ENCODE results near the gene IL20RA. TPM values are rescaled to one million over a fixed set of nuclear protein-coding genes. Genes with fewer than 3 reads are reported as not detected.

IL20RA gene
- total RNA-seq, 1 donor from 2014 or later: 9.1 TPM

DNA sequence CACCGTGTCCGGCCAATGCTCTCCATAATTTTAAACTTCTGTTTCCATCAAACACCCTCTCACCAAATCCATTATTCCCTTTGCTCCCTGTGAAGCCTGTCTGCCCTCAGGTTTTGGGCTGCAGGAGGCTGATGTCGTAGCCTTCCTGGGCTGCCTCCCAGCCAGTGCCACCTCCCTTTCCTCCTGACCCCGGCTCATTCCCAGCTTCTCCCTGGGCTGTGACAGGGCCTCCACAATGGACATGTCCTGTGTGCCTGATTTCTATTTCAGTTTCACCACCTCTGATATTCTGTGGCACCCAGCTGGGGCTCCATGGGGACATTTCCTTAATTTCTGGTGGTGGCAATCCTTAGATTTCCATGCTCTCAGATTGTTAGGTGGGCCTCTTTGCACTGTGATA lies 28.8 kb downstream of the IL20RA start:
- ATAC-seq (ENCODE audit: poor library complexity): no peak
- intact Hi-C loops (cut with DNase I): loop anchor here (10.0 kb wide), 1 partner anchor 171 kb away; no protein-coding TSS in a partner anchor

DNA sequence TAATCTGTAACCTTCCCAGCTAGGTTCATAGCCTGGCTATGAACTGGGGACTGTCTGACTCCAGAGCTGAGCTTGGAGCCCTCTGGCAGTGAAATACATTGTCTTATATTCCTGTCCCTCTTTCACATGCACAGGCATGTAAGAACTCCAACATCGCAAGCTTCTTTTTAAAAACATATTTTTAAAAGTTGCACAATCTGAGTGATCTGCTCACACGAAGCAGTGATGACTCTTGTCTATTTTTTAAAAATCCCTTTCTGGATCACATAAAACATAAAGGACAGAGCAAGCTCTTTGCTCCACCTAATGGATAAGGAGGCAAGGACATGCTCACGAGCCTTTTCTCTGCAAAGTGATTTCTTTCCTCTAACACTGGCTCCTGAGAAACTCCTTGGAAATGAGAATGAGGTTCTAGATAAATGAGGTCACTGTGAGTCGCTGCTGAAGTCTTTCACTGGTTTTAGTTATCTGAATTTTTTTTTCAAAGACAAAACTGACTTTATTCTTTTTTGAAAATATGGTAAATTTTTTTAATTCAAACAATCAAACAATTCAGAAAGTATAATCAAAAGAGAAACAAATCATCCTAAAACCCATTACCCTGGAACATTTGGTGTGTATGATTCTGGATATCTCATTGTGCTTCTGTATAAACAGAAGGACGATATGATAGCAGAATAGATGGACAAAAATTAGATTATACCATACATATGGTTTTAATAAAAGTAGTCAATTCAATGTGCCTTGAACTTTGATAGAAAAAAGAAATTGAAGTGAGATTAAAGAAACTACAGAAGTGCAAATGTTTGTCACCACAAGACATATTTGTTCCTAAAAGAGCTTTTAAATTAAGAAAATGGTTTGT lies 30.8 kb downstream of the IL20RA start:
- DNase-seq (no peak), ATAC-seq (ENCODE audit: poor library complexity) (peak; percentile 86)
- intact Hi-C loops (cut with DNase I): loop anchor here (10.0 kb wide), 1 partner anchor 169 kb away; no protein-coding TSS in a partner anchor

More for the DNA sequence above, 28.8 kb downstream of the IL20RA start:
- DNase-seq: no peak

DNA sequence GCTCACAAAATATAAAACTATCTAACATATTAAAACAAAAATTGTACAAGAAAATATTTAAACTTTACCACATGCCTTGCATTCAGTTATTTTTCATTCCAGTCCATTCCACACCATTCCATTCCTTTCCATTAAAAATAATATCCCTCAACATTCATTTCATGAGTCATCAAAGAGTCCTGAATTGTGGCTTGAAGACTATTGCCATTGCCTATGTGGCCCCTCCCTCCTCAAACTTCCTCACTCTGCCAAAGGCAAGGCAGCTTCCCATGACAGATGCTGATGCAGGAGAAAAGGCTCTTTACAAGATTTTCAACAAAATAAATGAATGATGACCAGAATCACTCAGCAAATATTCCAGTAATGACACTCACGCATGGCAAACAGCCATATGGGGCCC lies 31.7 kb downstream of the IL20RA start:
- no peak for DNase-seq
- no peak for ATAC-seq (ENCODE audit: poor library complexity)
- intact Hi-C loops (cut with DNase I): loop anchor here (10.0 kb wide), 1 partner anchor 168 kb away; no protein-coding TSS in a partner anchor

DNA sequence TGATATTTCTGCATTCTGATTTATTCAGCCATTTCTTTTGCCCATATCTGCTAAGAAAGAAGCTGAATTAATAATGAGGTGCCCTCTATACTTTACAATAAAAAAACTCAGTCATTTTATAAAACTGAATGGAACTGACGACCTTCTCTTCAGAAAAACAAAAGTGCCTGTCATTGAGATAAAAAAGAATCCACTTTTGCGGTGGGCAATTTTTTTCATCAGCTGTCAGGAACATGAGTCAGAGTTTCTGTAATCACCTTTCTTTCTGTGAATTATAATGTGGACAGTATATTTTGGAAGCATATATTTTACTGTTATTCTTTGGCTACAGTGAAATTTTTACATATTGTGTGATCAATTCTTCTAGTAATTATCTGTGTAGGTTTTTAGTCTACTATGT lies 33.4 kb downstream of the IL20RA start:
- intact Hi-C loops (cut with DNase I): loop anchor here (10.0 kb wide), 1 partner anchor 167 kb away; no protein-coding TSS in a partner anchor
- ATAC-seq (ENCODE audit: poor library complexity) (no peak), DNase-seq (no peak)

DNA sequence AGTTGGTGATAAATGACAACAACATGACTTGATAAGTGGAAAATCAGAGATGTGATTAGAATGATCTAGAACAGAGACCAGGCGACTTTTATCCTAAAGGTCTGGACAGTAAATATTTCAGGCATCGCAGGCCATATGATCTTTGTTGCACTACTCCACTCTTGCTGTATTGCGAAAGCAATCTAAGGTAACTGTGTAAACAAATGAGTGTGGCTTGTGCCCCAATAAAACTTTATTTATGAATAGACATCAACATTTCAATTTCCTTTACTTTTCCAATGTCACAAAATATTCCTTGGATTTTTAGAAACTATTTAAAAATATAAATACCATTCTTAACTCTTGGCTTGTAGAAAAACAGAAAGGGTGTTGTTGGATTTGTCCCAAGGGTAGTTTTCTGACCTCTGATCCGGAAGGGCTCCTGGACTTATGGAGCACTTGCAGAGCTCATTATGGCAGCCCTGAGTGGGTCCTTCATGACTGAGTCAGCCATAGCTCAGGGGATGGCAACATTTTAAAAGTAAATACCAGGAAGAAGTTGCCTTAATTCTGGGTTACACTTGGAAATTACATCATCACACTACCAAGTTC lies 34.5 kb downstream of the IL20RA start:
- intact Hi-C loops (cut with DNase I): loop anchor here (10.0 kb wide), 1 partner anchor 165 kb away; no protein-coding TSS in a partner anchor
- ATAC-seq (ENCODE audit: poor library complexity): no peak
- no peak for DNase-seq

DNA sequence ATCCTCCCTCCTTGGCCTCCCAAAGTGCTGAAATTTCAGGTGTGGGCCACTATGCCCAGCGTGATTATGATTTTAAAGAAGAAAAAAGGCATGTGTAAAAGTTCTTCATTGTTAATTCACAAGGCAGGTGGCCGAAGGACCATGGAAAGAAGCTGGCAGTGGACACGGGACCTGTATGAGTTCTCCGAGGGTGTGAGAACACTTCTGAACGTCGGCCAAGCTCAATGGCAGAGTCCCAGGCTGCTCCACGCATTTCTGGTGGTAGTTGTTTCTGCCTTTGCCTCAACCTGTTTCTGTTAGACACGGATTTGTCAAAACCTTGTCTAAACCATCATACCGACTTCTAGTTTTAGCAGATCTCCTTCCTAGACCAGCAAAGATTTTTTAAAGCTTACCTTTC lies 36.6 kb downstream of the IL20RA start:
- DNase-seq: peak; percentile 63
- intact Hi-C loops (cut with DNase I): no loop called here
- peak; percentile 68 for ATAC-seq (ENCODE audit: poor library complexity)

DNA sequence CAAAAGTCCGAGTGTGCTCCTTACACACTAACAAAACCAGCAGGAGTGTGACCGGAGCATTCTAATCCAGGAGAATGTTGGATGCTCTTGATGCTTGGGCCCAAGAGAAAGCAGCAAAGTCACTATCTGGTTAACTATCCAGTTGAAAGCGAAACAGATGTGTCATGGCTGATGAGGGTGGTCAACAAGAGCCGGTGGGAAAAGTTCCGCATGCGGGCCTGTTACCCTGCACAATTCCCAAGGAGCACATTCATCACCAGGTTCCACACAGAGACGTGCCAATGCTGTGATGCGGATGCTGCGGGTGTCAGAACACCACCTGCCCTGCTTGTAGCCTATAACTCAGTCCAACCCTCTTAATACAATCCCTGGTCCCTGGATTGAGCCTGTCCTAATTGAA lies 38.7 kb downstream of the IL20RA start:
- no peak for ATAC-seq (ENCODE audit: poor library complexity)
- DNase-seq: no peak
- intact Hi-C loops (cut with DNase I): no loop called here

DNA sequence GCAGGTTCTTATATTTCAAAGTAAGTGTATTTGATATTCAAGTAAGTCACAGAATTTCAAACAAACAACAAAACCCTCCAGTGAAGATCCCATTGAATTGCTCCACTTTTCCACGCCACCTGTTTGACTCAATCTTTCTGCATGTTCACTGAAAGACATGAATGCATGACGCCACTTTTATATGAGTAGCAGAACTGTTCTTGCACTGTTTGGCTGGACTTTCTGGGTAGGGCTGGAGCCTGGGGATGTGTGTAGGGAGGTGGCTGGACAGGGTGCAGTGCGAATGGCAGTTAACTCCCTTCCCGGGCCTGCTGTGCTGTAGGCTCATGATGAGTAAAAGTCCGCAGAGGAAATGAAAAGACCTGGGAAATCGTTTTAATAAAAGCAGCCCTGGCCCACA lies 39.7 kb downstream of the IL20RA start:
- intact Hi-C loops (cut with DNase I): no loop called here
- no peak for ATAC-seq (ENCODE audit: poor library complexity)
- no peak for DNase-seq

DNA sequence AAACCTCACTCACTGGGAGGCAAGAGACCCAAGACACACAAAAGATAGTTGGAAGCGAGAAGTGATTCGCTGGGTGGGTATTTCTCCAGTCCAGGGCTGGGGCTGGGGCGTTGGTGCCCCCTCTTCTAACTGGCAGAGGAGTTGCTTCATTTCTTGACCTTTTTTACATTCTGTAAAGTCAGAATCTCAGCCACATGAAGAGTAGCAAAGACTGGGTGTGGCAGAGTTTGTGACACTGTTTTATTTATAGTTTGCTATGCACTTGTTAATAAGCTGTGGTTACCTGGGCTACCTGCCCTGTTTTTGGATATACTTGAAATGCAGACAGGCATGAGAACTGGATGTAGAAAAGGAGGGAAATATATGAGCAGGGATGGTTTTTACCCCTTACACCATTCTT lies 42.3 kb downstream of the IL20RA start:
- ATAC-seq (ENCODE audit: poor library complexity) (no peak), DNase-seq (no peak)
- intact Hi-C loops (cut with DNase I): no loop called here

DNA sequence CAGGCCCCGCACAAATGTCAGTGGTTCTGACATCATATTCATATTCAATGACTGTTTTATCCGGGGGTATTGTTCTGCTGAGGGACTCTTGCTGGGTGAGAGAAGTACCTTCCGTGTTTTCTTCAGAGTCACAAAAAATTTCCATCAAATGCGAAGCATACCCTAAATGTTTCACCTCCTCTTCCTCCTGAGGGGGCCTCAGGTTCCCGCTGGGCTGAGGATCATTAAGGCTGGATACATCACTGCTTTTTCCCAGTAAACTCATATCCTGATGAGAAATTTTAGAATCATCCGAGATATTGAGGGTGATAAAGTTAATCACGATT lies 42.8 kb downstream of the IL20RA start:
- intact Hi-C loops (cut with DNase I): no loop called here
- no peak for DNase-seq
- no peak for ATAC-seq (ENCODE audit: poor library complexity)

DNA sequence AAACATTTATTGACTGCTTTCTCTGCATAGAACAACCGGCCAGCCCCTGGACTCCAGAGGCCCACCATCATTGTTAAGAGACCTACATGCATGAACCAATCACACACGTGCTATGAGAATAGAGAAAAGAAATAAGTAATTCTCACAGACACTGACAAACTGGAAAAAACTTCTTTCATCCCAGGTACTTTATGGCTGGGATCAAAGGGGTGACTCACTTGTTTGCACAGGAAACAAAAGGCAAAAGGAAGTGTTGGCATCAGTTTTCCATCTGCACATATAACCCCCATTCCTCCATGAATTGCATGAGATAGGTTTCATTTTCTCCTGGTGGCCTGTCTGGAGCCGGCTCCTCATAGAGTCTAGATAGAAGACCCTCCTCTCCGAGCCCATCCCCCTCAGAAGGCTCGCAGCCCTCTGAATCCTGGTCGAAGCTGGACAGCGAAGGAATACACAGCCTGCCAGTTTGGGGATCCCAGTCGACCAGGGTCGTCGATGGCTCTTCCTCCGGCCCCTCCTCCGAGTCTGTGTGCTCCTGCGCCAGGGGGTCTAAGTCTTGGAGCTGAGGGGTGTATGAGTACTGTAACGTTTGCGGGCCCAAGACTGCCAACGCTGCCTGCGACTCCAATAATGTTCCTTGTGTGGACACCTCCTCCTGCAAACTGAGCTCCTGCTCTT lies 43.3 kb downstream of the IL20RA start:
- intact Hi-C loops (cut with DNase I): no loop called here
- ATAC-seq (ENCODE audit: poor library complexity) (no peak), DNase-seq (no peak)

DNA sequence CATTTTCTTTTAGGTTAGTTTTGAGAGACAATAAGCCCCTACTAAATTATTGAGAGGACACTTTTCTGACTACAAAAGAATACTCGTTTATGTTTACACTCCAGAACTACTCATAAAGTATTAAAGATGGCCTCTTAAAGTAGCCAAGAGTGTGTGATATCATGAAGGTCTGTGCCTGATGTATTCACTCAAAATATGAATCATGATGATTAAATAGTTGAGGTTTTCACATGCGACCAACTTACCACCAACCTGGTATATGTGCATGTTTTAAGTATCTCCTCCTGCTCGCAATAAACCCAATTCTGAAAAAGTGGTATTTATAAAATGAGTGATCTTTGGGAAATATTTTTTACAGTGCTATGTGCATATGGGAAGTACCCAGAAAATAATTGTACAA lies 43.9 kb downstream of the IL20RA start:
- intact Hi-C loops (cut with DNase I): no loop called here
- DNase-seq (no peak), ATAC-seq (ENCODE audit: poor library complexity) (no peak)

DNA sequence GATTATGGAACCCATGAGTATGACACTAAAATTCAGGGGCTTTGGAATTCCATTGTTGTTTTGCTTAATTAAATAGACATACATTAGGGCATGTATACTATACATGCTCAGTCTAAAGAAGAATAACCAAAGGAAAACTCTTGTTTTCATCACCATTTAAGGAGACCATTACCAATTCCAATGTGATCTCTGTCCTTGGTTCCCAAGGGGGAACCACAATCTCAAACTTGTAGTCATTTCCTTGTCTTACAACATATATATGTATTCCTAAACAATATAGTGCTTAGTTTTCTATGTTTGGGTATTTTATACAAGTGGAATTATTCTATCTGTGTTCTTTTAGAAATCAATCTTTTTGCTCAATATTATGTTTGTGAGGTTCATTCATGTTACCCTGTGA lies 49.2 kb downstream of the IL20RA start:
- intact Hi-C loops (cut with DNase I): no loop called here
- DNase-seq (no peak), ATAC-seq (ENCODE audit: poor library complexity) (no peak)

DNA sequence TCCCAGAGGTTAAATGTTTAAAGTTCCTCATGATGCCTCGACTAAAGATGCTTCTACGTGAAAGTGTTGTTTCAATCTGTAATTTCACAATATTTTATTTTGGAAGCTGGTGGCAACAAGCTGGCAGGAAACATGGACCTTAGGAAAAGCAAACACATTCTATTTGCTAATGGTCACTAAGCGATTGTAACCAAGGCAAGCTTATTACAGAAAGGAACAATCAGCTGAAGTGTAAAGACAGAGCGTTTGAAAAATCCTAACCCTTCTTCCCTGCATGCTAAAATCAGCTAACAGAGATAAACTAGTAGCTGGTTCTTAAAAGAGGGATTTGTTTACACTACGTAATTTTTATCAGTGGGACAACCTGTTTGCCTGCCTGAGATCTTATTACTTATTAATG lies 50.0 kb downstream of the IL20RA start:
- no peak for DNase-seq
- ATAC-seq (ENCODE audit: poor library complexity): peak; percentile 76
- intact Hi-C loops (cut with DNase I): no loop called here

DNA sequence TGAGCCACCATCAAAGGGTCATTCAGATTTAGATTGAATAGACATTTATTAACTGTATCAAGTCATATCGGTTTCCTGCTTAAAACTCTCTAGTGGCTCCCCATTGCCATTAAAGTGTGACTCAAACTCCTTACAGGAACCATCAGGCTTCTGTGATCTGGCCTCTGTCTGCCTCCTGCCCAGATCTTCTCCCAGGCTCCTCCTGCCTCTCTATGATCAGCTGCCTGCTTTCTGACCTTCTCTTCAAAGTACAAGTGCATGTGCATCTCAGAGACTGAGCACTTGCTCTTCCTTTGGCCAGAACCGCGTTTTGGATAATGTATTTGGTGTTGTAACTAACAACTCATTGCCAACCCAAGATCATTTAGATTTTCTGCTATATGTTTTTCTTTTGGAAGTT lies 52.7 kb downstream of the IL20RA start:
- DNase-seq (no peak), ATAC-seq (ENCODE audit: poor library complexity) (no peak)
- intact Hi-C loops (cut with DNase I): no loop called here

DNA sequence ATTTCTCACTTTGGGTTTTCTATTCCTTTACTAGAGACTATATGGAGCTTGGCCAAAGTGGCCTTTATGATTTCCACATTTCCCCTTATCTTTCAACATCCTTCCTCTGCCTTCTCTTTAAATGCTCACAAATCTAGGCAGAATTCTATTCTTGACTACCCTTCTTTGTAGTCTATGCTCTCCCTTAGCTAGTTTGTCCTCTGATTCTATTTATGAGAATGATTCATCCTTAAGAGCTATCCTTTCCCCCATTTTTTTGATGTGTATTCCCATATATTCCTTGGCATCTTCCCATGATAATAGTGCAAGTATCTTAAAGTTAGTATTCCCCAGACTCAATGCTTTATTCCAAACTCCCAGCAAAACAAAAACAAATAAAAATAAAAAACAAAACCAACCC lies 53.1 kb downstream of the IL20RA start:
- DNase-seq: no peak
- no peak for ATAC-seq (ENCODE audit: poor library complexity)
- intact Hi-C loops (cut with DNase I): no loop called here

DNA sequence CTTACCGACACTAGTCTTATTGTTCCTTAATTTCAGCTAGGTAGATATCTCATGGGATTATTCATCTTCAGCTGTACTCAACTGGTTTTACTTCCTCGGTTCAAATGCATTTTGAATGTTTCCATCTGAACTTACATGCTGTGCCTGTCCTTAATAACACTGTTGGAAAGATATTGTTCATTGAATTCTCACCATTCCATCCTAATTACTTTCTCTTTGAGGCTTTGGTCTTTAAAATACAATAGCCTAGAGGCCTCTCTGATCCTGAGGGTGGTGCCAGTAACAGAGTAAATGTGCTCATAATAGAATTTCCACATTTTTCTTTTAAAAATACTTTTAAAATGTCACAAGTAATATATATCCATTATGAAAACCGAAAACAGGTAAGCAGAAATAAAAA lies 54.0 kb downstream of the IL20RA start:
- intact Hi-C loops (cut with DNase I): no loop called here
- DNase-seq (no peak), ATAC-seq (ENCODE audit: poor library complexity) (no peak)

DNA sequence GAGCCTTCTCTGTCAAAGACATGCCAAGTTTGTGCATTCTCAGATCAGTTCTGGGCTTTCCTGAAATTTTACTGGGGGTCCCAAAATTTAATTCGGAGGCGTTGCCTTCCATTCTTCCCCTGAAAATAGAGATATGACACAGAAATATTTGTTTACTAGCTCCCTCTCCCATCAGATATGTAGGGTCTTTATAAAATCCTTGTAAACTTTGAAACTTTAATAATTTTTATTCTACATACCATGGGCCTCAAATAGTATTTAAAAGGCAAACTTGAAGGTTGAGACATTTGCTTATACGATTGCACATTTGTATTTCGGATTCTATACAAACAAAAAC lies 54.6 kb downstream of the IL20RA start:
- no peak for DNase-seq

DNA sequence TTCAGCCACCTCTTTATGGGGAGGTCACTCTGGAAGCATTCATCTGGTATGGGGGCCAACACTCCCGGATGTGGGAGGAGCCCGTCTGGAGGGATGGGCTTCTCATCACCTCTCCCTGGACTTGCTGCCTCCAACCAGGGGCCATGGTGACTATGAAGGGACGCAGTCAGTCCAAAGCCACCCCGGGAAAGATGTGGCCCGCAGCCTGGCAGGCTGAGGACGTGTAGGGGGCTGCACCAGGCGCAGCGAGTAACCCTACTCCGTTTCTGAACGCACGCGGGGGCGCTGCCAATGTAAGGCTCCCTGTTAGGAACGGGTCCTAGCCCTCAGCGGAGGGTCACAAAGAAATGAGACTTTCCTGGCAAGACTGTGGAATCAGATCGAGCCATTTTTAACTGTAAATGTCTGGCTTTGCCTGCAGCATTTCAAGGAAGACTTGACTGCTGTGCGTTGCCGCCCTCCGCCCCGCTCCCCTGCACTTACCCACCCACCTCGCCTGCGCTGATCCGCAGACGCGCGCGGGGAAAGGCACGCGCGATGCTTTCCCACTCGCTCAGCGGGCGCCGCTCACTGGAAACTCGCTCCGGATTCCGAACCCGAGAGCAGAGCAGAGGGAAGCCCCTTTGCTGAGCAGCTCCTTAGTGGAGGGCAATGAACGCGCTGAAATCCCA lies 55.1 kb downstream of the IL20RA start:
- peak; percentile 64 for DNase-seq
- peak; percentile 95 for ATAC-seq (ENCODE audit: poor library complexity)
- intact Hi-C loops (cut with DNase I): no loop called here

More for the DNA sequence above, 54.6 kb downstream of the IL20RA start:
- no peak for ATAC-seq (ENCODE audit: poor library complexity)
- intact Hi-C loops (cut with DNase I): no loop called here

Measured in Right ventricle myocardium superior (tissue), 1 donor.